CD4-positive, CD25-positive, alpha-beta regulatory T cell (primary cell): ENCODE measurements around the gene NCAM1. TPM values are rescaled to one million over a fixed set of nuclear protein-coding genes. Genes with fewer than 3 reads are reported as not detected.

Experiments used
- ATAC-seq, 2 donors: fragments of 150-1000 bp; cut with Tn5 transposase; one replicate each; pipeline ENCODE4 v1.10.0; 2021; ENCODE audit warnings: low read depth in 2 of 2, moderate number of reproducible peaks in 2 of 2, moderate library complexity in 1 of 2
- DNase-seq, 3 donors: peaks; one replicate each; pipeline versions ENCODE4 v3.0.0 to v3.0.0-alpha.2; 2012 to 2022; ENCODE audit warnings: mixed read lengths in 1 of 3
- H3K27ac ChIP-seq: one replicate; pipeline ENCODE4 v1.7.0; 2013; ENCODE audit warnings: mild to moderate bottlenecking, low read length; ENCODE audit not compliant: insufficient read depth, poor library complexity, severe bottlenecking
- H3K27me3 ChIP-seq: one replicate; pipeline ENCODE4 v1.7.0; 2013; ENCODE audit warnings: low read length; ENCODE audit not compliant: control insufficient read depth, insufficient read depth
- H3K36me3 ChIP-seq: one replicate; pipeline ENCODE4 v1.7.0; 2013; ENCODE audit warnings: mild to moderate bottlenecking, low read length, moderate library complexity; ENCODE audit not compliant: control insufficient read depth, insufficient read depth
- H3K4me1 ChIP-seq: 2 replicates; pipeline ENCODE4 v1.7.0; 2013; ENCODE audit warnings: mild to moderate bottlenecking, low read length; ENCODE audit not compliant: insufficient read depth, control insufficient read depth, poor library complexity, severe bottlenecking
- H3K4me3 ChIP-seq: one replicate; pipeline ENCODE4 v1.7.0; 2013; ENCODE audit warnings: low read depth, mild to moderate bottlenecking, low read length, moderate library complexity
- H3K9me3 ChIP-seq, 2 experiments: 1 replicate in 1 of 2; 2 replicates in 1 of 2; pipeline ENCODE4 v1.7.0; 2013; ENCODE audit warnings: low read length in 2 of 2, mild to moderate bottlenecking in 1 of 2, moderate library complexity in 1 of 2; ENCODE audit not compliant: control insufficient read depth in 2 of 2
- H3K27ac Mint-ChIP-seq, 3 donors: one replicate each; pipeline ENCODE4 v1.8.0; 2020 to 2022; ENCODE audit warnings: mild to moderate bottlenecking in 3 of 3, mixed read lengths in 3 of 3, moderate library complexity in 2 of 3
- H3K27me3 Mint-ChIP-seq: one replicate; pipeline ENCODE4 v1.8.0; 2022; ENCODE audit warnings: mild to moderate bottlenecking, mixed read lengths
- H3K36me3 Mint-ChIP-seq: one replicate; pipeline ENCODE4 v1.8.0; 2020; ENCODE audit warnings: mixed read lengths
- H3K4me1 Mint-ChIP-seq, 4 donors: one replicate each; pipeline ENCODE4 v1.8.0; 2020 to 2022; ENCODE audit warnings: mixed read lengths in 4 of 4, mild to moderate bottlenecking in 1 of 4
- H3K4me3 Mint-ChIP-seq, 4 donors: one replicate each; pipeline ENCODE4 v1.8.0; 2020 to 2022; ENCODE audit warnings: mild to moderate bottlenecking in 4 of 4, mixed read lengths in 4 of 4, moderate library complexity in 3 of 4
- H3K9me3 Mint-ChIP-seq, 7 donors: one replicate each; pipeline ENCODE4 v1.8.0; 2020 to 2022; ENCODE audit warnings: mixed read lengths in 7 of 7, mild to moderate bottlenecking in 3 of 7, moderate library complexity in 2 of 7
- polyA plus RNA-seq, 4 donors: library from polyadenylated mRNA; unstranded; fragments of 300-500 nt; fragmentation: Illumina TruSeq; gene quantifications; one replicate each; pipeline ENCODE4 v1.2.3, GENCODE V29; 2021
- total RNA-seq: library from RNA; stranded (reverse); gene quantifications from one replicate; pipeline ENCODE4 v1.2.3, GENCODE V29; 2022

NCAM1 gene
- total and polyA plus RNA-seq, 5 donors from 2014 or later: 0.03 to 0.79 (median 0.11) TPM; not detected in 1

DNA sequence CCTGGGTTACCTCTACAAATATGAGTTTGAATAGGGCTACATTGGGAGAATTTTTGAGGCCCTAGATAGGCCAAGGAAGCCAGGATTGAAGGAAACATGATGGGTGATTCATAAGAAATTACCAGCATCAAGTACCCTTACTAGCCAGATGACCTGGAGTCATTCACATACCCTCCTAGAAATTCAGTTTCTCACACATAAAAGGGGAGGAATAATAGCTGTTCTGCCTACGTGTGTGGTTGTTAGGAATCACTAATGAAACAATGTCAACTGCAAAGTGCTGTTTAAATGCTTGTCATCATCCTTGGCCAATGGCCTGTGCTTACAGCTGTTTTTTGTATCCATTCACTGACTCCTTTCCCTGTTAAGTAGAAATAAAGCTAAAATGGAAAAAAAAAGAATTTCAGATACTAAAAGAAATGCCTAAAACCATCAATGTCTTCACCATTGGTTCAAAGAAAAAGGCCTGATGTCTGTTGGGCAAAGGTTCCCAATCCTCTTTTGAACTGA is 114.4 kb downstream of the NCAM1 start:
- Histone ChIP-seq H3K4me3 (no peak overlapping the region), H3K36me3 (no peaks in the 10 kb centered on the region), H3K9me3 (no peaks in the 10 kb centered on the region), H3K4me1 (no peaks in the 10 kb centered on the region), H3K27ac (no peak overlapping the region), H3K27me3 (no peaks in the 10 kb centered on the region)
- no peaks in the 10 kb centered on the region for H3K4me1 Mint-ChIP-seq
- H3K27me3 Mint-ChIP-seq: peaks cover 6% of the 10 kb centered on the region
- ATAC-seq: no peak
- H3K4me3 Mint-ChIP-seq: no peak overlapping the region
- no peaks in the 10 kb centered on the region for H3K9me3 Mint-ChIP-seq
- H3K36me3 Mint-ChIP-seq: no peaks in the 10 kb centered on the region
- H3K27ac Mint-ChIP-seq: no peak overlapping the region
- DNase-seq: no peak

DNA sequence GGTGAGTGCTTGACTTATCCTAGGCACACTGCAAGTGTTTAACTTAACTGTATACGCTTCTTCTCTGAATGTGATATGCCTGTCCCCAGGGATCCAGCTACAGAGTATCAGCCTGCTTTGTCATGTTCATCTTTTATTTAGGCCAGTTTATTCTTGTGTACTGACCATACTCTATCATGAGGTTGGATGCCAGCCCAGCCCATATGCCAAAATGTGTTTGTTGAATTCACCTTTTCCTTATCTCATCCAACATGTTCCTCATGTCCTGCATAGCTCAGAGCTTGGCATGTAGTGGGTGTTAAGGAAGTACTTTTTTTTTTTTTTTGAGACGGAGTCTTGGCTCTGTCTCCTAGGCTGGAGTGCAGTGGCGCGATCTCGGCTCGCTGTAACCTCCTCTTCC is 116.2 kb downstream of the NCAM1 start:
- H3K36me3 ChIP-seq: no peaks in the 10 kb centered on the region
- no peaks in the 10 kb centered on the region for H3K4me1 Mint-ChIP-seq
- H3K27ac ChIP-seq: no peak overlapping the region
- no peak overlapping the region for H3K4me3 ChIP-seq
- ATAC-seq (no peak), DNase-seq (no peak)
- H3K9me3 Mint-ChIP-seq: no peaks in the 10 kb centered on the region
- no peaks in the 10 kb centered on the region for H3K9me3 ChIP-seq
- H3K4me3 Mint-ChIP-seq: no peak overlapping the region
- peaks cover 6% of the 10 kb centered on the region for H3K27me3 Mint-ChIP-seq
- H3K27ac Mint-ChIP-seq: no peak overlapping the region
- H3K4me1 ChIP-seq: no peaks in the 10 kb centered on the region
- no peaks in the 10 kb centered on the region for H3K36me3 Mint-ChIP-seq
- no peaks in the 10 kb centered on the region for H3K27me3 ChIP-seq

DNA sequence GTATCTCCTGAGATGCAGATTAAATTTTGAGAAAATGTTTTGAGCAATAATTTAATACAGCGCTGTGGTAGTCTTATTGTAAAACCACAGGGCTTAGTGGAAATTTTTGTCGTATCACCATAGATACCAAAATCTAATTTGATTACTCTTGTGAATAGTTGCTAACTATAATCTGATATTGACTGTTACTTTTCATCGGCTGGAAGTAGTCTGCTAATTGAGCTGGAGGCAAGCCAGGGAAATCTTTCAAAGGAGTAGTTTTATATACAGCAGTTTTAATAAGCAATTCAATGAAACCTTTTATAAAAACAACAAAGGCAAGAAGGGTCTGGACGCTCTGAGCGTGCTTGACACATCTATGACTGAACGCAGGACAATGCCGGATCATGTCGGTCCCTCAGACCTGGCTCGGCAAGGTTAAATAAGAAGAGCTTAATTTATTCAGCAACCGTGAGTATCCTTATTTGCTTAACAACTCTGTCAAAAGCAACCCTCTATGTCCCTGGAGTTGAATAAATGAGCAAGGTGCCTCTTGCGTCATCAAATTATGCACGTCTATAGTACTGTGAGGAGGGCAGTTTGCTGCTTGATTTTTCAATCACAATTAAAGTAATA is 121.2 kb downstream of the NCAM1 start:
- Histone ChIP-seq H3K4me3 (no peak overlapping the region), H3K9me3 (no peaks in the 10 kb centered on the region), H3K4me1 (no peaks in the 10 kb centered on the region), H3K36me3 (no peaks in the 10 kb centered on the region), H3K27ac (no peak overlapping the region), H3K27me3 (no peaks in the 10 kb centered on the region)
- no peaks in the 10 kb centered on the region for H3K4me1 Mint-ChIP-seq
- H3K27me3 Mint-ChIP-seq: peaks cover 5% of the 10 kb centered on the region
- DNase-seq (no peak), ATAC-seq (no peak)
- peaks cover 0 to 4% (median 0%) of the 10 kb centered on the region in 7 donors for H3K9me3 Mint-ChIP-seq
- no peak overlapping the region for H3K27ac Mint-ChIP-seq
- no peaks in the 10 kb centered on the region for H3K36me3 Mint-ChIP-seq
- H3K4me3 Mint-ChIP-seq: no peak overlapping the region

DNA sequence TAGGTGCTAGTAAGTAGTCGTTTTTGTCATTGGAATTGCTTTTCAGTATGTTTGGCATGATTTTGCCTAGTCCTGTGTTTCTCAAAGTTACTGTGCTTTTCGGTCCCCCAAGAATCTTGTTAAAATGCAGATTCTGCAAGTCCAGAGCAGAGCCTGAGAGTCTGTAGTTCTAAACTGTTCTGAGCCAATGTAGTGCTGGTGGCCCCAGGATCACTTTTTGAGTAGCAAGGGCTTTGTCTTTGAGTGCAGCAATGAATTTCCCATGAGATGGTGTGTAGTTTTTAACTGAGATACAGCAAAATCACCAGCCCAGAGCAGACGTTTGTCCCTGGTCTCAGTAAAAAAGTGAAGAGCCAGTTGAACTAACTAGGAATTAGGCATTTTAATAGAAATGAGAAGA is 122.4 kb downstream of the NCAM1 start:
- no peaks in the 10 kb centered on the region for H3K27me3 ChIP-seq
- H3K36me3 ChIP-seq: no peaks in the 10 kb centered on the region
- no peak overlapping the region for H3K4me3 Mint-ChIP-seq
- DNase-seq (no peak), ATAC-seq (no peak)
- no peaks in the 10 kb centered on the region for H3K9me3 ChIP-seq
- H3K9me3 Mint-ChIP-seq: peaks cover 0 to 4% (median 0%) of the 10 kb centered on the region in 7 donors
- H3K36me3 Mint-ChIP-seq: no peaks in the 10 kb centered on the region
- H3K27me3 Mint-ChIP-seq: peaks cover 5% of the 10 kb centered on the region
- no peak overlapping the region for H3K4me3 ChIP-seq
- no peak overlapping the region for H3K27ac Mint-ChIP-seq
- no peak overlapping the region for H3K27ac ChIP-seq
- no peaks in the 10 kb centered on the region for H3K4me1 ChIP-seq
- H3K4me1 Mint-ChIP-seq: no peaks in the 10 kb centered on the region

DNA sequence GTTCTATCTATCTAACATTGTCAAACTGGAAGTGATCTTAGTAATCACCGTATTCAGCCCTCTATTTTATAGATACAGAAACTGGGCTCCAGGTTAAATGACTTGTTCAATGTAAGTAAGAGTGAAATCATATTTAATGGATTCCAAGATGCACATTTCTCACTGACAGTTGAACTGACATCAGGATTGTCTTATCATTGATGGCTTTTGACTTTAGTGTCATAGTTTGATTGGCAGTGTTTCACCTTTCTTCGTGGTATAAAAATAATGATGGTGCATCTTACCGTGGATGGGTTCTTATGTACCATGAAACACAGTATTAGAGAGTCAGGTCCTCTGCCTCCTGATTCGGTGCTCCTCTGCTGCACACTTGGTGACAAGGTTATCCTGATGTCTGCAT is 123.1 kb downstream of the NCAM1 start:
- no peak overlapping the region for H3K27ac Mint-ChIP-seq
- no peaks in the 10 kb centered on the region for H3K36me3 ChIP-seq
- ATAC-seq: no peak
- peaks cover 0 to 4% (median 0%) of the 10 kb centered on the region in 7 donors for H3K9me3 Mint-ChIP-seq
- DNase-seq: no peak
- peaks cover 5% of the 10 kb centered on the region for H3K27me3 Mint-ChIP-seq
- no peak overlapping the region for H3K4me3 Mint-ChIP-seq
- no peaks in the 10 kb centered on the region for H3K4me1 ChIP-seq
- no peaks in the 10 kb centered on the region for H3K4me1 Mint-ChIP-seq
- no peak overlapping the region for H3K27ac ChIP-seq
- no peaks in the 10 kb centered on the region for H3K27me3 ChIP-seq
- H3K36me3 Mint-ChIP-seq: no peaks in the 10 kb centered on the region
- H3K9me3 ChIP-seq: no peaks in the 10 kb centered on the region
- no peak overlapping the region for H3K4me3 ChIP-seq

DNA sequence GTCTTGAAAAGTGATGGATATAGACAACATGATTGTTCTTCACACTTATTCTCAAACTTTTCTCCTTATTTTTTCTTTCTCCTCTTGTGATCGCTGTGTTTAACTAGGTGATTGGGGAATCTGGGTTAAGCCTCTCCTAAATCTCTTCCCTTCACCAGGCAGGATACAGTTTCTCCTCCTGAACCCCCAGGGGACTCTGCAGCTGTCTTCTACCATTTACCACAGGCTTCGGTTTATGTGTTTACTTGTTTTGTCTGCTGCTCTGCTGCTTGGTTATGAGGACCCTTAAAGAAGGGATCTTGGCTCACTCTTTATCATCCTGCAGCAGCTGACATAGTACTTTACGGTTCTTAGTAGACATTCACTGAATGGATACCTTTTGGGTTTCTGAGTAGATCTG is 124.2 kb downstream of the NCAM1 start:
- H3K4me3 Mint-ChIP-seq: no peak overlapping the region
- Histone ChIP-seq H3K4me1 (no peaks in the 10 kb centered on the region), H3K4me3 (no peak overlapping the region), H3K27ac (no peak overlapping the region), H3K36me3 (no peaks in the 10 kb centered on the region), H3K27me3 (no peaks in the 10 kb centered on the region), H3K9me3 (no peaks in the 10 kb centered on the region)
- H3K4me1 Mint-ChIP-seq: no peaks in the 10 kb centered on the region
- ATAC-seq (no peak), DNase-seq (no peak)
- peaks cover 0 to 4% (median 0%) of the 10 kb centered on the region in 7 donors for H3K9me3 Mint-ChIP-seq
- no peak overlapping the region for H3K27ac Mint-ChIP-seq
- peaks cover 5% of the 10 kb centered on the region for H3K27me3 Mint-ChIP-seq
- no peaks in the 10 kb centered on the region for H3K36me3 Mint-ChIP-seq

DNA sequence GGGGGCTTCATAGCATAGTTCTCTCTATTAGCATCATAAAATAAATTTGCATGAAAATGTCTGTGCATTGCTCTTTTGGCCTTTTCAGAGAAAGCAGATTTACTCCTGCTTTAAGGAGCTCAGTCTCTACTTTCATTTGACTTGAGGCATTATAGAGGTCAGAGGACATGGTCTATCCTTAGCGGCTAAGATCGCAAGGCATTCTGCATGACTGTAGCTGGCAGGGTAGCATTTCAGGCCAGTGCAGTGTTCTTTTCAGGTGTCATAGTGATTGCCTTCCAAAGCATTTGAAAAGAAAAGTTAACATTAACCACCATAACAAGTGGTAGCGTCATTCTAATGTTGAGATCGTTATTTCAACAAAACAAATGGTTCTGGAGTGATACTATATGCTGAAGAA is 126.5 kb downstream of the NCAM1 start:
- Histone ChIP-seq H3K4me3 (no peak overlapping the region), H3K27me3 (no peaks in the 10 kb centered on the region), H3K36me3 (no peaks in the 10 kb centered on the region), H3K9me3 (no peaks in the 10 kb centered on the region), H3K27ac (no peak overlapping the region), H3K4me1 (no peaks in the 10 kb centered on the region)
- DNase-seq (no peak), ATAC-seq (no peak)
- H3K36me3 Mint-ChIP-seq: no peaks in the 10 kb centered on the region
- H3K4me1 Mint-ChIP-seq: no peaks in the 10 kb centered on the region
- peaks cover 5% of the 10 kb centered on the region for H3K27me3 Mint-ChIP-seq
- H3K4me3 Mint-ChIP-seq: no peak overlapping the region
- peaks cover 0 to 4% (median 0%) of the 10 kb centered on the region in 7 donors for H3K9me3 Mint-ChIP-seq
- H3K27ac Mint-ChIP-seq: no peak overlapping the region

DNA sequence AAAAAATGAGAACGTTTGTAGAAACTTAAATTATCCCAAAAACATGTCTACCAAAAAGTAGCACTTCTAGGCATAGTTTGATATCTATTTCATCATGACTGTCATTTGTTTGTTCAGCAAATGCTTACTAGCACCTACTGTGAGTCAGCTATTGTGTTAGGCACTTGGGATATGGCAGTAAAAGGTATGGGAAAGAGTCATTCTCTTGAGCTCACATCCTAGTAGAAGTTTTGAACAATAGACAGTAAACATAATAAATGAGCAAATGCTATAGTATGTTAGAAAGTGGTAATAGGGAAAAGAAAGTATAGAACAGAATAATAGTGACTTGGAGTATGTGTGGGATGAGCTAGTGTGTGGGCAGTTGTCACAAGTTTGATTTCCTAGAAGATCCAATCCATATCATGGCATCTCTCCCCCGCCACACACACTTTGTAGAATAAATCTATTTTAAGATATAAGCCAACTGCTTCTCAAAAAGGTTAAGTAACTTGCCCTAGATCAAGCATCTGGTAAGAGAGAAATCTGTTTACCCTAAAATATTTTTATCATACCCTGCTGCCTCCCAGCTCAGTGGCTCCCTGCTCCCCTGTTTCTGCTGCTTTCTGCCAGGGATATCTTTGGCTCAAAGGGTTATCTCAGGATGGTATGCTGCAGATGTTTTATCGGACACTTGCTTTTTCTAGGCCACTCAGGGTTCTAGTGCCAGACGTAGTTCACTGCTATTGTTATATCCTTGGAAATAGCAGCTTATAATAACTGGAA is 129.7 kb downstream of the NCAM1 start:
- Mint-ChIP-seq H3K9me3 (peaks cover 0 to 4% (median 0%) of the 10 kb centered on the region in 7 donors), H3K27me3 (peaks cover 9% of the 10 kb centered on the region), H3K4me3 (no peak overlapping the region), H3K4me1 (no peaks in the 10 kb centered on the region), H3K27ac (no peak overlapping the region), H3K36me3 (no peaks in the 10 kb centered on the region)
- H3K27me3 ChIP-seq: no peaks in the 10 kb centered on the region
- H3K9me3 ChIP-seq: no peaks in the 10 kb centered on the region
- H3K36me3 ChIP-seq: no peaks in the 10 kb centered on the region
- DNase-seq (no peak), ATAC-seq (no peak)
- H3K4me1 ChIP-seq: no peaks in the 10 kb centered on the region
- H3K27ac ChIP-seq: no peak overlapping the region
- no peak overlapping the region for H3K4me3 ChIP-seq
